NCI-H1092 treated with DMSO at 0.1 percent for 48 hours (cell line): ENCODE results near the gene LILRB5.
A peak's percentile ranks its signal among the peaks of the same experiment; 100 is the strongest.
"Not testable (repeated sequence)": the region's sequence is repeated elsewhere in the genome, so short reads cannot be mapped to it uniquely, and the experiment has no call there.

Source experiments
- DNase-seq: peaks from one replicate; lab custom pipeline; 2025; lab: John Stamatoyannopoulos, UW

The LILRB5 gene

DNA sequence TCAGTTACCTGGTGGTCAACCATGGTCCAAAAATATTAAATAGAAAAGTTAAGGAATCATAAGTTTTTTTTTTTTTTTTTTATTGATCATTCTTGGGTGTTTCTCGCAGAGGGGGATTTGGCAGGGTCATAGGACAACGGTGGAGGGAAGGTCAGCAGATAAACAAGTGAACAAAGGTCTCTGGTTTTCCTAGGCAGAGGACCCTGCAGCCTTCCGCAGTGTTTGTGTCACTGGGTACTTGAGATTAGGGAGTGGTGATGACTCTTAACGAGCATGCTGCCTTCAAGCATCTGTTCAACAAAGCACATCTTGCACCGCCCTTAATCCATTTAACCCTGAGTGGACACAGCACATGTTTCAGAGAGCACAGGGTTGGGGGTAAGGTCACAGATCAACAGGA is 42.9 kb downstream of the LILRB5 start:
- not testable (repeated sequence) for DNase-seq

GRCh38 chr19:54211235-54211634 is 45.8 kb downstream of the LILRB5 start:
- no peak for DNase-seq

- DNase-seq: peak; percentile 81
Measured at GRCh38 chr19:54209811-54210494, 47.1 kb downstream of the LILRB5 start.

DNA sequence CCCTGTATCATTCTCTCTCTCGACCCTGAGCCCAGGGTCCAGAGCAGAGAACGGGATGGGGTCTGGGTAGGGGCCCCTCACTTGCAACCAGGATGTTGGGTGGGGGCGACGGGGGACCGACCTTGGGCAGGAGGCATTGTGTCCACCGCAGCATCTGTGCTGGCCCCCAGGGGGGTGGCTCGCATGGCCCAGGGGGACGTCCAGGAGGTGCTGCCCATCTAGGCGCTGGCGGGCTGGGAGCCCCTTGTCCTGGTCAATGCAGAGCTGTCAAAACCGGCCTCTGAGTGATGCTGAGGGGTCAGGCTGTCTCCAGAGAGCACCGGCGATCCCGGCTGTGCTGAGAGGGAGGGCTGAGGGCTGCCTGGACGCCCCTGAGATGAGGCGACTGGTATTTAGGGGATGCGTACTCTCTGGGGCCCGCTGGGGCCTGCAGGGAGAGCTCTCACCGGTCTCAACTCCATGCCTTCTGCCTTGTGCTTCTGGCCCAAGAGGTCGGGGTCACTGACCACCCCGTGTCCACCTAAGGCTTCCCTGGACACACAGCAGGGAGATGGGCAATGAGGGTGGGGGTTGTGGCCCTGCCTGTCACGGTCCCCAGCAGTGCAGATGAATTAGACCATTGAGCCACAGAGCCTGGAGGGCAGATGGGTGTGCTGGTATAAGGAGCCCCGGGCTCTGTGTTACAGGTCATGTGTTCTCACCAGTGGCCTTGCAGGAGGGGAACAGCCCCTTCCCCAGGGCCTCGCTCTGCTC is 47.8 kb downstream of the LILRB5 start:
- no peak for DNase-seq

- DNase-seq: no peak
Measured at GRCh38 chr19:54208784-54209057, 48.4 kb downstream of the LILRB5 start.

GRCh38 chr19:54207983-54208783 is 48.9 kb downstream of the LILRB5 start:
- no peak for DNase-seq

DNA sequence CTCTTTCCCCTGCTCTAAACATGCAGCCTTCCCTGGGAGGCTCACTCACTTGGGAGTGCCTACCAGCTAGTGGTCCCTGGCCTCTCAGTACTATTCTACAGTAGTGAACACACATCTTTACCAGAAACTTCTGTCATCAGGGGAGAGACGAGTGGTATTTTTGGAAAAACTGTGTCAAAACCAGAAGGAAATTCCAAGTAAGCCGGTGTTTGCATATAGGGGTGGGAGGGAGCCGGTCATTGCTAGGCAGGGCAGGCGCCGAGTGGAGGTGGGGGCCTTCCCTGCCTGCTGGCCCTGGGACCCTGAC is 49.4 kb downstream of the LILRB5 start:
- no peak for DNase-seq

DNA sequence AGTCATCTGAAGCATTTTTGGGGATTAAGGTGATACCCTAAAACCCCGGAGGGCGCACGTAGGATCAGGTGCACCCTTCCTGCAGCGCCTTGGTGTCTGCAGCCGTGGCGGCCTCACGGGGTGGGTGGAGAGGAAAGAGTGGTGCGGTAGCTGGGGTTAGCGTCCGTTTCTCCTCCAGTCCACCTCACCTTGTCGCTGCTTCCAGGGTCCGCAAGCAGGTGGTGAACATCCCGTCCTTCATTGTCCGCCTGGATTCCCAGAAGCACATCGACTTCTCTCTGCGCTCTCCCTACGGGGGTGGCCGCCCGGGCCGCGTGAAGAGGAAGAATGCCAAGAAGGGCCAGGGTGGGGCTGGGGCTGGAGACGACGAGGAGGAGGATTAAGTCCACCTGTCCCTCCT is 49.9 kb downstream of the LILRB5 start:
- DNase-seq: not testable (repeated sequence)

DNA sequence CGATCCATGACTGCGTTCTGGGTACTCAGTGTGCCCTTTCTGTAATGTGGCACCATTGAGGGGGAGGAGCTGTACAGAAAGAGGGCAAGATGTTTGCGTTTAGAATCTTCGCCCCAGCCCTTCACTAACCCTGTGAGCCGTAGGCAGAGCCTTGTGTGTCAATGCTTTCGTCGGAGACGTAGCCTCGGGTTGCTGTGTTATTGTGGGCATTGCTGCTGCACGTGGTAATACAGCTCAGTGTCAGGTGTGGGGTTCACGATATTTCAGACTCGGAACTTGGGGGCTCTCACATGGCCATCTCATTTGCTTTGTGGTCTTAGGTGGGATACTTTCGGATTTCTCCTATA is 50.3 kb downstream of the LILRB5 start:
- no peak for DNase-seq

DNA sequence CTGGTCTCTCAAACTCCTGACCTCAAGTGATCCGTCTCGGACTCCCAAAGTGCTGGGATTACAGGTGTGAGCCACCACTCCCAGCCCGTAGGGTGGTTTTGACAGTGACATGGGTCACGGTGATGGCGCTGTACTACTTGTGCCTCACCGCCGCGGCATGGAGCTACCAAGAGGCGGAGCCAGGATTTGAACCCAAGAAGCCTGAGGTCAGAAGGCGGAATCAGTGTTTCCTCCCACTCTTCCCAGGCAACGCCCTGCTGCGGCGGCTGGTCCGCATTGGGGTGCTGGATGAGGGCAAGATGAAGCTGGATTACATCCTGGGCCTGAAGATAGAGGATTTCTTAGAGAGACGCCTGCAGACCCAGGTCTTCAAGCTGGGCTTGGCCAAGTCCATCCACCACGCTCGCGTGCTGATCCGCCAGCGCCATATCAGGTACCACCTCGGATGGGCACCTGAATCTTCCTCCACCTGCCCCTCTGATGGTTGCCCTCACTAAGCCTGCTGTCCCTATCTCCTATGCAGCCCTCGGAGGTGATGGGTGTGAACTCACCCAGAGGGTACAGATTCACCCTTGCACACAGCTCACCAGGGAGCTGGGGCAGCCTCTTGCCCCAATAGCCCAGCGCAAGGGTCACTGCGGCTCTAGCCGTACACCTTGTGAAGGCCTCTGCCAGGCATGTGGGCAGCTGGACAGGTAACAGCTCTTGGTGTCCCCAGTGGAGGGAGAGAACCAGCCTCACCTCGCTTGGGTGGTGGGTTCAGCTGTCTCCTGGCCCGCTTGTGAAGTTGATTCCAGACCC is 50.8 kb downstream of the LILRB5 start:
- DNase-seq: no peak

- no peak for DNase-seq
Measured at GRCh38 chr19:54204767-54205468, 52.2 kb downstream of the LILRB5 start.

GRCh38 chr19:54203151-54203611 is 53.9 kb downstream of the LILRB5 start:
- no peak for DNase-seq

- no peak for DNase-seq
Measured at GRCh38 chr19:54201980-54202379, 55.1 kb downstream of the LILRB5 start.

- no peak for DNase-seq
Measured at GRCh38 chr19:54201172-54201701, 55.8 kb downstream of the LILRB5 start.
